GM12801 (cell line): ENCODE data around the gene ZNF200.

ENCODE experiments used
- CTCF ChIP-seq: IDR thresholded peaks from one replicate; pipeline ENCODE4 v1.5.1; 2011; ENCODE audit warnings: control low read depth; ENCODE audit not compliant: insufficient read length; ENCODE audit errors: extremely low read depth

ZNF200 gene

DNA sequence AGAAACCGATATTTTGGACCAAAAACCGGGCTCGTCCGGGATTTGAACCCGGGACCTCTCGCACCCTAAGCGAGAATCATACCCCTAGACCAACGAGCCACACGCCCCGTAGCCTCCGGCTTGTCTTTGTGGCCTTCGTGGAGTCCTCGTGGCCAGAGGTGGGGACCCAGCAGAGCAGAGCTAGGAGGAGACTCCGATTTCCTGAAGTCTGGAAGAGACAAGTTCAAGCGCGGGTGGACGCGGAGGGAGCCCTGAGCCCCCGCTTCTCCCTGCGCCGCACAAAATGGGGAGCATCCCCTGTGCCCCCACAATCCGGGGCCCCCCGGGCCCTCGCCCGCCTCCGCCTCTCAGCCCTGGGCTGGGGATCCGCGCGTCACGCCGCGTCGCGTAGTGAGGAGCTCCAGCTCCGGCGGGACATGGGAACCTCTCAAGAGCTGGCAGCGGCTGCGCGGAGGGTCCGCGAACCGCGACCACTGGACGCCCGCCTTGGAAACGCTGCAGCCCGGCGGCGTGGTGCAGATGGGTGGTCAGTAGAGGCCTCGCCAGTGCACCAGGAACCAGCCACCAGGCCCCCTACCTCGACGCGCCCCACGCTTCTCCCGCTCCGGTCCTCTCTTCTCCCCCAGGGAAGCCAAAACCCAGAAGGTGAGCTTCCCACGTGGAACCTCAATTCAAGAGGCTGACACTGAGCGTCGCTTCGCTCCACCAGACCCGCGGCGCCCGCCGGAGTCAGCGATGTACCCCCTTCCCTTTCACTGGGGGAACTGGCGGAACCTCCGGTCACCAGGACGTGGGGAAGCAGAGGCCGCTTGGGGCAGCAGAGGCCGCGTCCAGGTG lies 52.1 kb downstream of the ZNF200 start:
- TF ChIP-seq CTCF, result no peak

DNA sequence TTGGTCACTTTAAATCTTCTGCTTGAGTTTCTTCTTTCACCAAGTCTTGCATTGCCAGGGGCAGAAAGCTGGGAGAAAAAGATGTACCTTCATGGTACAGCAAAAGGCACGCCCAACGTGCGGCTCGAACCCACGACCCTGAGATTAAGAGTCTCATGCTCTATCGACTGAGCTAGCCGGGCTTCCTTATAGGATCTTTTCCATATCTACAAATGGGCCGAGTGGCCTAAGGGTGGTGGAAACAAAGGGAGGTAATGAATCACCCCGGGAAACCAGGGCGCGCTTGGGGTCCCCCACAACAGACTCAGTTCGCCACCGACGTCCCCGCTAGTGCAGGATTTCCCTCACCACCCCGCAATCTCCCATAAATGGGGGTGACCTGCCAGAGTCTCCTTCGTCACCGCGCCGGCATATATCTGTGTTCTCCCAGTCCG lies 54.5 kb downstream of the ZNF200 start:
- TF ChIP-seq CTCF, result no peak

- no peak for TF ChIP-seq CTCF
Measured at GRCh38 chr16:3179651-3180050, 55.3 kb downstream of the ZNF200 start.

- no peak for TF ChIP-seq CTCF
Measured at GRCh38 chr16:3175157-3176093, 59.5 kb downstream of the ZNF200 start.

DNA sequence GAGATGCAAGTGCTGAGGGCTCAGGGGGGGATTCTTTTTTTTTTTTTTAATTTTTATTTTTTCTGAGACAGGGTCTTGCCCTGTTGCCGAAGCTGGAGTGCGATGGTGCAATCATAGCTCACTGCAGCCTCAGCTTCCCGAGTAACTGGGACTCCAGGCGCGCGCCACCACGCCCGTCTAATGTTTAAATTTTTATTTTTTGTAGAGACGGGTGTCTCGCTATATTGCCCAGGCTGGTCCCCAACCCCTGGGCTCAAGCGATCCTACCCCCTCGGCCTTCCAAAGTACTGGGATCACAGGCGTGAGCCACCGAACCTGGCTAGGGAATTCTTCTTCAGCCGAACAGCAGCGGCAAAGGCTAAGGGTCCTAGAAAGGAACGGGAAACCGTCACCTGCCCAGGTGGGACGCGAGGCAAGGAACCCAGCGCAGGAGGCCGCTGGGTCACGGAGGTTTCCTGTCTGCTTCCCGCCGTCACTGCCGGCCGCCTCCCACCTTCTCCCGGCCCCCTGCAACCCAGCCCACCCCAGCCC lies 60.3 kb downstream of the ZNF200 start:
- TF ChIP-seq CTCF, result no peak

GRCh38 chr16:3173892-3174617 lies 60.9 kb downstream of the ZNF200 start:
- no peak for TF ChIP-seq CTCF
